Colonic mucosa (tissue), 4 donors: ENCODE data around the gene P3R3URF. TPM values are rescaled to one million over a fixed set of nuclear protein-coding genes. Genes with fewer than 3 reads are reported as not detected.

Experiments
- DNase-seq: peaks from one replicate; pipeline ENCODE4 v3.0.0-alpha.2; 2020
- H3K27ac ChIP-seq: fragments of 200-600 bp; one replicate; pipeline ENCODE4 v1.8.0; 2021
- H3K27me3 ChIP-seq: fragments of 200-600 bp; one replicate; pipeline ENCODE4 v1.8.0; 2021
- H3K36me3 ChIP-seq: fragments of 200-600 bp; one replicate; pipeline ENCODE4 v1.8.0; 2021
- H3K4me1 ChIP-seq: fragments of 200-600 bp; one replicate; pipeline ENCODE4 v1.8.0; 2021; ENCODE audit warnings: mild to moderate bottlenecking
- H3K4me3 ChIP-seq: fragments of 200-600 bp; one replicate; pipeline ENCODE4 v1.8.0; 2021
- H3K9ac ChIP-seq, 2 donors: one replicate each; pipeline ENCODE4 v1.7.0; 2013; ENCODE audit warnings: control low read depth in 2 of 2, low read depth in 2 of 2, low read length in 2 of 2
- H3K9me3 ChIP-seq: fragments of 200-600 bp; one replicate; pipeline ENCODE4 v1.8.0; 2021
- intact Hi-C: fragments of 100-400 bp; cut with DNase I; formaldehyde crosslinking; loops from one replicate; pipeline ENCODE4 v1.14.1; 2022
- total RNA-seq, 2 donors: library from RNA; stranded (reverse); fragmentation: NEBNext Ultra II Directional in 1 of 2; extraction: Animal tissue kit (Norgen Biotek cat#: 25700) in 1 of 2; gene quantifications; one replicate each; pipeline ENCODE4 v1.2.1, GENCODE V29; 2021
- TF ChIP-seq, protein P1 (sequence below): fragments of 200-600 bp; IDR thresholded peaks from one replicate; pipeline ENCODE4 v1.8.0; 2022; ENCODE audit warnings: antibody characterized with exemption, mild to moderate bottlenecking
- donor health status: healthy.
- donor health status: DM: no; HTN: no; CAD: no.
- donor health status: DM: no; HTN: no; CAD: no.

The P3R3URF gene
- total RNA-seq, 2 donors from 2014 or later = not detected

GRCh38 chr1:46159516-46159915 is 16.8 kb downstream of the P3R3URF start:
- no peak overlapping the region for H3K4me3 ChIP-seq
- H3K9me3 ChIP-seq = no peaks in the 10 kb centered on the region
- H3K27ac ChIP-seq = no peak overlapping the region
- H3K9ac ChIP-seq = no peak overlapping the region
- H3K36me3 ChIP-seq = no peaks in the 10 kb centered on the region
- intact Hi-C loops = no loop called here
- DNase-seq = no peak
- TF ChIP-seq, protein P1, sequence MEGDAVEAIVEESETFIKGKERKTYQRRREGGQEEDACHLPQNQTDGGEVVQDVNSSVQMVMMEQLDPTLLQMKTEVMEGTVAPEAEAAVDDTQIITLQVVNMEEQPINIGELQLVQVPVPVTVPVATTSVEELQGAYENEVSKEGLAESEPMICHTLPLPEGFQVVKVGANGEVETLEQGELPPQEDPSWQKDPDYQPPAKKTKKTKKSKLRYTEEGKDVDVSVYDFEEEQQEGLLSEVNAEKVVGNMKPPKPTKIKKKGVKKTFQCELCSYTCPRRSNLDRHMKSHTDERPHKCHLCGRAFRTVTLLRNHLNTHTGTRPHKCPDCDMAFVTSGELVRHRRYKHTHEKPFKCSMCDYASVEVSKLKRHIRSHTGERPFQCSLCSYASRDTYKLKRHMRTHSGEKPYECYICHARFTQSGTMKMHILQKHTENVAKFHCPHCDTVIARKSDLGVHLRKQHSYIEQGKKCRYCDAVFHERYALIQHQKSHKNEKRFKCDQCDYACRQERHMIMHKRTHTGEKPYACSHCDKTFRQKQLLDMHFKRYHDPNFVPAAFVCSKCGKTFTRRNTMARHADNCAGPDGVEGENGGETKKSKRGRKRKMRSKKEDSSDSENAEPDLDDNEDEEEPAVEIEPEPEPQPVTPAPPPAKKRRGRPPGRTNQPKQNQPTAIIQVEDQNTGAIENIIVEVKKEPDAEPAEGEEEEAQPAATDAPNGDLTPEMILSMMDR = no peak
- H3K4me1 ChIP-seq = no peaks in the 10 kb centered on the region
- H3K27me3 ChIP-seq = no peaks in the 10 kb centered on the region

DNA sequence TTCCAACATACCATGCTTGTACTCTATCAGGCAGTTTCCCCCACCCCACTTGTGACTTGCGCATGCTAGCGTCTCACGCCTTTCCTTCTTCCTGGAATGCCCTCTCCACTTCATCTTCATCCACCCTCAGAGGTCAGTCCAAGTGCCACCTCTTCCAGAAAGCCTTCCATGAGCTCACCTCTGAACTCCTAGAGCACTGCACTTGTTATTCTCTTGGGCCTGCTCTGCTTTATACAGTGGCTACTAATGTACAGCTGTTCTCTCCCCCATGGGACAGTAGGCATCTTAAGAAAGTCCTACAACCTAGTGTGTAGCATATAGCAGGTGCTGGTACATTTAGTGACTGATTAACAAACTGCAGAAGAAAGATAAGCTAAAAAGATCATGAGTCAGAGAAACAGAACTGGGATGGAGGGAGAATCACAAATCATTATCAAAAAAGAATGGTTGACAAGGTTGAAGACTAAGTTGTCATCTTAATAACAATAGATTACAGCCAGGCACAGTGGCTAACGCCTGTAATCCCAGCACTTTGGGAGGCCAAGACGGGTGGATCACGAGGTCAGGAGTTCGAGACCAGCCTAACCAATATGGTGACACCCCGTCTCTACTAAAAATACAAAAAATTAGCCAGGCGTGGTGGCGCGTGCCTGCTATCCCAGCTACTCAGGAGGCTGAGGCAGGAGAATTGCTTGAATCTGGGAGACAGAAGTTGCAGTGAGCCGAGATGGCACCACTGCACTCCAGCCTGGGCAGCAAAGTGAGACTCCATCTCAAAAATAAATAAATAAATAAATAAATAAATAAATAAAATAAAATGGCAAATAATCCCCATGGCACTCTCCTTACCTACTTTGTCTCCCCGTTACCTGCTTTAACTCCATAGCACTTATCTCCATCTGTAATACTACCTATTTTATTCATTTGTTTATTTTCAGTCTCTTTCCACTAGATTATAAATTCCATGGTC is 17.7 kb downstream of the P3R3URF start:
- DNase-seq = no peak
- Histone ChIP-seq H3K4me1 (no peaks in the 10 kb centered on the region), H3K4me3 (no peak overlapping the region), H3K27ac (no peak overlapping the region), H3K27me3 (no peaks in the 10 kb centered on the region), H3K9me3 (no peaks in the 10 kb centered on the region), H3K9ac (no peak overlapping the region), H3K36me3 (no peaks in the 10 kb centered on the region)
- intact Hi-C loops = no loop called here
- TF ChIP-seq, protein P1 = no peak

DNA sequence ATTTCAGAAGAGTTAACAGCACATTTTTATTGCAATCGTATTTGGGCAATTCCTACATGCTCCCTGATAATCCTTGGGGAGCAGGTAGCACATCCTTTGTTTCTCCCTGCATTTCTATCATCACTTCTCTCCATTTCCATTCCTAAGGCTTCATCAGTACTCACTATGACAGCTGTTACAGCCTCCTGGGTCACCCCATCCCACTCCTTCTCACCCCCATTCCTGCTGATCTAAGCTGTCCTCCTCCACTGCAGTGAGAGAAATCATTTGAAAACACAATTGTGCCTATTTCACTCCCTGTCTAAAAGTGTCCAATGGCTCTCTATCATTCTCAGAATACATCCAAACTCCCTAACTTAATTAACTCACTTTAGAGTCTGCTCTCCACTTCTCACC is 18.4 kb downstream of the P3R3URF start:
- TF ChIP-seq, protein P1 = no peak
- H3K9me3 ChIP-seq = no peaks in the 10 kb centered on the region
- no peak overlapping the region for H3K4me3 ChIP-seq
- no peak overlapping the region for H3K27ac ChIP-seq
- H3K9ac ChIP-seq = no peak overlapping the region
- H3K27me3 ChIP-seq = no peaks in the 10 kb centered on the region
- H3K36me3 ChIP-seq = no peaks in the 10 kb centered on the region
- intact Hi-C loops = no loop called here
- no peaks in the 10 kb centered on the region for H3K4me1 ChIP-seq
- no peak for DNase-seq

GRCh38 chr1:46153732-46154131 is 22.6 kb downstream of the P3R3URF start:
- Histone ChIP-seq H3K4me1 (no peaks in the 10 kb centered on the region), H3K4me3 (no peak overlapping the region), H3K27ac (no peak overlapping the region), H3K9ac (no peak overlapping the region), H3K27me3 (no peaks in the 10 kb centered on the region), H3K36me3 (no peaks in the 10 kb centered on the region), H3K9me3 (no peaks in the 10 kb centered on the region)
- intact Hi-C loops = no loop called here
- no peak for DNase-seq
- TF ChIP-seq, protein P1 = no peak

- Histone ChIP-seq H3K4me3 (no peak overlapping the region), H3K27me3 (no peaks in the 10 kb centered on the region), H3K27ac (no peak overlapping the region), H3K9ac (no peak overlapping the region), H3K9me3 (no peaks in the 10 kb centered on the region), H3K36me3 (no peaks in the 10 kb centered on the region), H3K4me1 (no peaks in the 10 kb centered on the region)
- TF ChIP-seq, protein P1 = no peak
- intact Hi-C loops = no loop called here
- DNase-seq = no peak
Measured at GRCh38 chr1:46153228-46153627, 23.1 kb downstream of the P3R3URF start.
